Heart right ventricle (tissue), 16 donors: ENCODE data around the gene TP63. TPM values are rescaled to one million over a fixed set of nuclear protein-coding genes. Genes with fewer than 3 reads are reported as not detected.
A peak's percentile ranks its signal among the peaks of the same experiment; 100 is the strongest.

ENCODE experiments used
- ATAC-seq, 8 donors: fragments of 200-7000 bp; cut with Tn5 transposase; one replicate each; pipeline ENCODE4 v1.9.1; 2020; ENCODE audit warnings: mild to moderate bottlenecking in 8 of 8, moderate library complexity in 8 of 8, moderate number of reproducible peaks in 1 of 8
- DNase-seq, 2 donors: peaks; one replicate each; pipeline ENCODE4 v3.0.0-alpha.2; 2020
- H3K27ac ChIP-seq, 10 donors: fragments of 200-600 bp; sonication (generic) in 2 of 10; one replicate each; pipeline versions ENCODE4 v1.5.0 to v1.8.0; 2020 to 2022; ENCODE audit warnings: mild to moderate bottlenecking in 3 of 10
- H3K27me3 ChIP-seq, 7 donors: fragments of 200-600 bp; one replicate each; pipeline ENCODE4 v1.8.0; 2021 to 2022; ENCODE audit warnings: mild to moderate bottlenecking in 2 of 7
- H3K36me3 ChIP-seq, 9 donors: fragments of 200-600 bp; sonication (generic) in 1 of 9; one replicate each; pipeline versions ENCODE4 v1.5.0 to v1.8.0; 2020 to 2022; ENCODE audit warnings: mild to moderate bottlenecking in 2 of 9
- H3K4me1 ChIP-seq, 9 donors: fragments of 200-600 bp; sonication (generic) in 1 of 9; one replicate each; pipeline versions ENCODE4 v1.5.0 to v1.8.0; 2020 to 2022; ENCODE audit warnings: mild to moderate bottlenecking in 4 of 9
- H3K4me3 ChIP-seq, 10 donors: fragments of 200-600 bp; sonication (generic) in 2 of 10; one replicate each; pipeline versions ENCODE4 v1.5.0 to v1.8.0; 2020 to 2022; ENCODE audit warnings: mild to moderate bottlenecking in 7 of 10, moderate library complexity in 2 of 10
- H3K9me3 ChIP-seq, 11 donors: fragments of 200-600 bp in 10 of 11; sonication (generic) in 2 of 11; one replicate each; pipeline versions ENCODE4 v1.5.0 to v1.8.0; 2013 to 2022; ENCODE audit warnings: mild to moderate bottlenecking in 2 of 11, control low read depth in 1 of 11, moderate library complexity in 1 of 11
- CTCF ChIP-seq, 9 donors: fragments of 200-600 bp; sonication (generic) in 2 of 9; IDR thresholded peaks; one replicate each; pipeline versions ENCODE4 v1.5.0 to v1.8.0; 2021 to 2022; ENCODE audit warnings: antibody characterized with exemption in 9 of 9, mild to moderate bottlenecking in 5 of 9, moderate library complexity in 1 of 9
- WGBS, 2 donors: extraction: QIAGEN DNeasy Blood & Tissue Kit; methylation state at CpG; one replicate each; pipeline ENCODE4 v1.1.7; 2013; ENCODE audit warnings: inconsistent platforms in 1 of 2; 5-methylcytosine and 5-hydroxymethylcytosine counted together
- intact Hi-C, 10 donors: fragments of 100-400 bp; cut with DNase I; formaldehyde crosslinking; loops; one replicate each; pipeline versions ENCODE4 v1.11.1 to v1.14.2; 2022
- polyA plus RNA-seq, 2 donors: library from polyadenylated mRNA; stranded (reverse); fragments of 200-250 nt; gene quantifications; one replicate each; pipeline ENCODE4 v1.2.3, GENCODE V29; 2013
- total RNA-seq, 10 donors: library from RNA; stranded (reverse); fragmentation: NEBNext Ultra II Directional in 3 of 10; extraction: Animal tissue kit (Norgen Biotek cat#: 25700) in 3 of 10; gene quantifications; one replicate each; pipeline versions ENCODE4 v1.2.1 to v1.2.4, GENCODE V29; 2021 to 2023
- donor health status: Arrhythmogenic right ventricular cardiomyopathy.
- donor health status: ischemic (EF 13 %, LVEDD 7.1; RV severe dilation, severe dysfunction).
- donor health status: healthy with polysubstance abuse.
- donor health status: DM: no; HTN: yes; CAD: no.
- donor health status: DM: no; HTN: no; CAD: no.
- donor health status: ischemic (EF 25% LVEDD 6.9; RV normal size, moderate dysfunction).
- donor health status: ischemic (EF 25% LVEDD 5.7; RV mildly dilated, moderate dysfunction).
- donor health status: healthy.
- donor health status: DM: yes; HTN: yes; CAD: no.
- donor health status: Ischemic cardiomyopathy.
- donor health status: ischemic (EF 35%, LVEDD 5.7; RV mildly dilated, moderate dysfunction).
- donor health status: nonischemic (EF 11% LVEDD 7.7; RV severe dilation, severe dysfunction).
- donor health status: DM: yes; HTN: yes; CAD: no.
- donor health status: PGD.
- donor health status: ischemic (EF 29% LVEDD 5.4; RV normal size, mild dysfunction).
- donor health status: nonischemic (EF 23%, LVEDD 6.1; RV moderate dilation, normal function).

Gene TP63
- total and polyA plus RNA-seq, 12 donors = 0.07 to 1.5 (median 0.49) TPM

GRCh38 chr3:189901481-189901880, 270.3 kb downstream of the TP63 start:
- Histone ChIP-seq H3K4me1 (peaks cover 0 to 4% (median 0%) of the 10 kb centered on the region in 9 donors), H3K27ac (no peak overlapping the region), H3K4me3 (no peak overlapping the region), H3K27me3 (no peaks in the 10 kb centered on the region), H3K9me3 (no peaks in the 10 kb centered on the region), H3K36me3 (no peaks in the 10 kb centered on the region)
- WGBS, 2 donors = 90 to 93% methylated on average over 6 of the region's 6 CpGs
- DNase-seq (no peak), ATAC-seq (no peak)
- intact Hi-C loops = no loop called here
- no peak for TF ChIP-seq CTCF (IDR thresholded peaks at IDR 0.05)

GRCh38 chr3:189902230-189903186, 271.3 kb downstream of the TP63 start:
- peak in 3 of 8 donors; percentile 26 to 84 (median 29) for ATAC-seq
- intact Hi-C loops = no loop called here
- no peak for TF ChIP-seq CTCF (IDR thresholded peaks at IDR 0.05)
- 76 to 79% methylated on average over 2 of the region's 2 CpGs for WGBS, 2 donors
- Histone ChIP-seq H3K27me3 (no peaks in the 10 kb centered on the region), H3K4me3 (no peak overlapping the region), H3K4me1 (peaks cover 0 to 4% (median 0%) of the 10 kb centered on the region in 9 donors), H3K9me3 (no peaks in the 10 kb centered on the region), H3K36me3 (no peaks in the 10 kb centered on the region), H3K27ac (no peak overlapping the region)
- DNase-seq = no peak

- Histone ChIP-seq H3K27ac (no peak overlapping the region), H3K4me3 (no peak overlapping the region), H3K4me1 (peaks cover 0 to 4% (median 0%) of the 10 kb centered on the region in 9 donors), H3K36me3 (no peaks in the 10 kb centered on the region), H3K9me3 (no peaks in the 10 kb centered on the region), H3K27me3 (no peaks in the 10 kb centered on the region)
- ATAC-seq (no peak), DNase-seq (no peak)
- WGBS, 2 donors = 50 to 51% methylated on average over 6 of the region's 6 CpGs
- no peak for TF ChIP-seq CTCF (IDR thresholded peaks at IDR 0.05)
- intact Hi-C loops = no loop called here
Observed at GRCh38 chr3:189903562-189904250, 272.5 kb downstream of the TP63 start.

- Histone ChIP-seq H3K4me1 (peaks cover 0 to 4% (median 0%) of the 10 kb centered on the region in 9 donors), H3K4me3 (no peak overlapping the region), H3K9me3 (peaks cover 0 to 2% (median 0%) of the 10 kb centered on the region in 11 donors), H3K27me3 (peaks cover 0 to 6% (median 0%) of the 10 kb centered on the region in 7 donors), H3K36me3 (no peaks in the 10 kb centered on the region), H3K27ac (no peak overlapping the region)
- intact Hi-C loops = no loop called here
- ATAC-seq (no peak), DNase-seq (no peak)
- WGBS, 2 donors = 91 to 92% methylated on average over 6 of the region's 6 CpGs
- no peak for TF ChIP-seq CTCF (IDR thresholded peaks at IDR 0.05)
Observed at GRCh38 chr3:189907803-189908202, 276.6 kb downstream of the TP63 start.
